H1 (cell line): ENCODE data around the gene HTR1B. TPM values are rescaled to one million over a fixed set of nuclear protein-coding genes. Genes with fewer than 3 reads are reported as not detected.

Experiments used
- CTCF ChIA-PET: fragments of 300-600 bp; sonication (Branson Sonifier 250); formaldehyde crosslinking; loops from one replicate; lab custom pipeline; 2021; ENCODE audit not compliant: partially characterized antibody; lab: Charles Lee
- POLR2A ChIA-PET: fragments of 300-600 bp; sonication (Branson Sonifier 250); formaldehyde crosslinking; loops from one replicate; lab custom pipeline; 2021; ENCODE audit warnings: inconsistent platforms; ENCODE audit not compliant: partially characterized antibody; lab: Charles Lee
- DNase-seq, 2 experiments: peaks; one replicate each; pipeline versions ENCODE4 v3.0.0 to v3.0.0-alpha.2; 2010 to 2022; ENCODE audit warnings: low spot score in 2 of 2, low read depth in 1 of 2, mixed read lengths in 1 of 2
- FAIRE-seq: peaks from 2 replicates; lab custom pipeline; 2011; peaks lifted over from hg19 to GRCh38; lab: Jason Lieb, UNC
- H2AFZ ChIP-seq: 2 replicates; pipeline ENCODE4 v1.8.1; 2012; ENCODE audit warnings: low read length, inconsistent platforms
- H2AK5ac ChIP-seq: 2 replicates; pipeline ENCODE4 v1.6.1; 2013; ENCODE audit warnings: low read depth, low read length
- H2BK120ac ChIP-seq: replicated peaks from 2 replicates; pipeline ENCODE3; 2013; ENCODE audit warnings: low read depth, low read length, inconsistent platforms
- H2BK12ac ChIP-seq: 2 replicates; pipeline ENCODE4 v1.6.1; 2013; ENCODE audit warnings: low read depth, low read length
- H2BK15ac ChIP-seq: 2 replicates; pipeline ENCODE4 v1.6.1; 2013; ENCODE audit warnings: low read length
- H2BK20ac ChIP-seq: 2 replicates; pipeline ENCODE4 v1.6.1; 2013; ENCODE audit warnings: low read length
- H2BK5ac ChIP-seq: 2 replicates; pipeline ENCODE4 v1.6.1; 2013; ENCODE audit warnings: low read depth, low read length
- H3K14ac ChIP-seq: 2 replicates; pipeline ENCODE4 v1.6.1; 2013; ENCODE audit warnings: inconsistent platforms; ENCODE audit not compliant: insufficient read length
- H3K18ac ChIP-seq: 2 replicates; pipeline ENCODE4 v1.6.1; 2013; ENCODE audit warnings: low read length; ENCODE audit errors: extremely low read depth
- H3K23ac ChIP-seq: 2 replicates; pipeline ENCODE4 v1.6.1; 2013; ENCODE audit warnings: inconsistent platforms; ENCODE audit not compliant: insufficient read length
- H3K23me2 ChIP-seq: 2 replicates; pipeline ENCODE4 v1.6.1; 2013; ENCODE audit warnings: low read depth, low read length
- H3K27ac ChIP-seq: 2 replicates; pipeline ENCODE4 v1.6.1; 2011; ENCODE audit warnings: low read depth, low read length, inconsistent platforms
- H3K27me3 ChIP-seq, 4 experiments: replicated peaks in 1 of 4; 1 replicate in 1 of 4; 2 replicates in 3 of 4; pipeline versions ENCODE4 v1.6.1 to v1.8.1; 2011 to 2013; ENCODE audit warnings: low read length in 3 of 4, mild to moderate bottlenecking in 3 of 4, inconsistent platforms in 2 of 4, mixed read lengths in 2 of 4, moderate library complexity in 1 of 4; ENCODE audit not compliant: control insufficient read depth in 3 of 4, insufficient read depth in 3 of 4; ENCODE audit errors: extremely low read depth in 1 of 4
- H3K36me3 ChIP-seq, 4 experiments: 2 replicates each; pipeline versions ENCODE4 v1.6.1 to v1.8.1; 2011 to 2013; ENCODE audit warnings: mild to moderate bottlenecking in 4 of 4, low read length in 3 of 4, moderate library complexity in 2 of 4, control low read depth in 1 of 4, inconsistent platforms in 1 of 4; ENCODE audit not compliant: insufficient read depth in 4 of 4, control insufficient read depth in 2 of 4
- H3K4ac ChIP-seq: replicated peaks from 2 replicates; pipeline ENCODE3; 2013; ENCODE audit warnings: low read length, low read depth, mixed read lengths, inconsistent platforms; ENCODE audit not compliant: insufficient read length
- H3K4me1 ChIP-seq, 4 experiments: replicated peaks in 1 of 4; 1 replicate in 1 of 4; 2 replicates in 3 of 4; pipeline versions ENCODE4 v1.6.1 to v1.8.1; 2011 to 2013; ENCODE audit warnings: low read length in 3 of 4, inconsistent platforms in 2 of 4, mixed read lengths in 1 of 4; ENCODE audit not compliant: insufficient read depth in 4 of 4, control insufficient read depth in 3 of 4
- H3K4me2 ChIP-seq, 2 experiments: 2 replicates each; pipeline versions ENCODE4 v1.6.1 to v1.8.1; 2011 to 2013; ENCODE audit warnings: low read depth in 2 of 2, low read length in 2 of 2, control low read depth in 1 of 2, inconsistent platforms in 1 of 2, mild to moderate bottlenecking in 1 of 2; ENCODE audit not compliant: insufficient read depth in 1 of 2
- H3K4me3 ChIP-seq, 4 experiments: fragments of 200-600, 300-600 bp in 1 of 4; sonication (generic), shearing (Covaris generic), sonication (Bioruptor Twin) in 1 of 4; 2 replicates each; pipeline versions ENCODE4 v1.5.1 to v1.8.1; 2011 to 2016; ENCODE audit warnings: low read length in 4 of 4, low read depth in 3 of 4, control low read depth in 2 of 4, inconsistent platforms in 2 of 4, mild to moderate bottlenecking in 2 of 4, mixed read lengths in 1 of 4, moderate library complexity in 1 of 4; ENCODE audit not compliant: insufficient read depth in 2 of 4; ENCODE audit errors: extremely low read depth in 1 of 4
- H3K56ac ChIP-seq: replicated peaks from 2 replicates; pipeline ENCODE3; 2013; ENCODE audit warnings: low read depth, mild to moderate bottlenecking, mixed read lengths, low read length, inconsistent platforms; ENCODE audit not compliant: insufficient read length
- H3K79me1 ChIP-seq: 2 replicates; pipeline ENCODE4 v1.6.1; 2013; ENCODE audit warnings: low read depth, low read length, control low read depth
- H3K79me2 ChIP-seq, 2 experiments: 2 replicates each; pipeline versions ENCODE4 v1.6.1 to v1.8.1; 2012 to 2013; ENCODE audit warnings: low read length in 2 of 2, mild to moderate bottlenecking in 2 of 2, inconsistent platforms in 1 of 2; ENCODE audit not compliant: insufficient read depth in 2 of 2, control insufficient read depth in 1 of 2
- H3K9ac ChIP-seq, 4 experiments: replicated peaks in 1 of 4; 1 replicate in 1 of 4; 2 replicates in 3 of 4; pipeline versions ENCODE4 v1.6.1 to v1.8.1; 2011 to 2013; ENCODE audit warnings: low read depth in 3 of 4, low read length in 3 of 4, control low read depth in 2 of 4, mild to moderate bottlenecking in 2 of 4, moderate library complexity in 2 of 4, inconsistent platforms in 1 of 4; ENCODE audit errors: extremely low read depth in 1 of 4
- H3K9me3 ChIP-seq, 2 experiments: 2 replicates each; pipeline versions ENCODE4 v1.6.1 to v1.8.1; 2012 to 2013; ENCODE audit warnings: mild to moderate bottlenecking in 2 of 2, moderate library complexity in 2 of 2, control low read depth in 1 of 2, inconsistent platforms in 1 of 2, low read depth in 1 of 2, low read length in 1 of 2, mixed read lengths in 1 of 2; ENCODE audit not compliant: insufficient read depth in 2 of 2
- H4K20me1 ChIP-seq, 2 experiments: replicated peaks in 1 of 2; 2 replicates each; pipeline versions ENCODE3 to v1.8.1; 2011 to 2013; ENCODE audit warnings: inconsistent platforms in 2 of 2, low read length in 2 of 2, mild to moderate bottlenecking in 1 of 2; ENCODE audit not compliant: insufficient read depth in 2 of 2, control insufficient read depth in 1 of 2
- H4K5ac ChIP-seq: 2 replicates; pipeline ENCODE4 v1.6.1; 2013; ENCODE audit warnings: low read length, low read depth, mixed read lengths, inconsistent platforms; ENCODE audit not compliant: insufficient read length
- H4K8ac ChIP-seq: 2 replicates; pipeline ENCODE4 v1.8.0; 2013; ENCODE audit warnings: mild to moderate bottlenecking, moderate library complexity, low read length, inconsistent platforms; ENCODE audit not compliant: insufficient read depth; ENCODE audit errors: extremely low read depth
- H4K91ac ChIP-seq: replicated peaks from 2 replicates; pipeline ENCODE3; 2013; ENCODE audit warnings: low read length, mixed read lengths, inconsistent platforms; ENCODE audit not compliant: insufficient read length
- ATF2 ChIP-seq: IDR thresholded peaks from 2 replicates; pipeline ENCODE4 v1.6.1; 2012; ENCODE audit warnings: low read length, inconsistent platforms
- BCL11A ChIP-seq, 2 experiments: IDR thresholded peaks; one replicate each; pipeline ENCODE4 v1.6.1; 2011; ENCODE audit warnings: low read depth in 2 of 2, low read length in 2 of 2, mild to moderate bottlenecking in 2 of 2
- EGR1 ChIP-seq: IDR thresholded peaks from 2 replicates; pipeline ENCODE4 v1.6.1; 2011; ENCODE audit warnings: low read depth, low read length, borderline replicate concordance
- GABPA ChIP-seq: IDR thresholded peaks from 2 replicates; pipeline ENCODE4 v1.6.1; 2011; ENCODE audit warnings: mild to moderate bottlenecking, low read length, moderate library complexity, borderline replicate concordance; ENCODE audit not compliant: insufficient read depth
- HDAC2 ChIP-seq, 2 experiments: fragments of 300-600 bp in 1 of 2; sonication (generic) in 1 of 2; IDR thresholded peaks; 2 replicates each; pipeline ENCODE4 v1.6.1; 2011 to 2012; ENCODE audit warnings: low read depth in 2 of 2, low read length in 2 of 2, mild to moderate bottlenecking in 2 of 2, moderate library complexity in 2 of 2, borderline replicate concordance in 1 of 2, inconsistent platforms in 1 of 2
- KDM5A ChIP-seq: fragments of 200-600 bp; IDR thresholded peaks from 2 replicates; pipeline ENCODE4 v1.7.1; 2012; ENCODE audit warnings: mild to moderate bottlenecking, low read length, inconsistent platforms, mixed read lengths
- POLR2AphosphoS5 ChIP-seq: IDR thresholded peaks from 2 replicates; pipeline ENCODE4 v1.6.1; 2011; ENCODE audit warnings: low read depth, low read length
- RBBP5 ChIP-seq: IDR thresholded peaks from 2 replicates; pipeline ENCODE4 v1.7.1; 2012; ENCODE audit warnings: low read depth, mild to moderate bottlenecking, inconsistent platforms, low read length, moderate library complexity, borderline replicate concordance
- RFX5 ChIP-seq: IDR thresholded peaks from 2 replicates; pipeline ENCODE4 v1.6.1; 2011; ENCODE audit warnings: low read depth, low read length, improper control_type of control experiment, borderline replicate concordance
- ZNF274 ChIP-seq: IDR thresholded peaks from 2 replicates; pipeline ENCODE4 v1.7.0; 2012; ENCODE audit warnings: low read length, borderline replicate concordance; ENCODE audit errors: extremely low read depth
- WGBS, 2 experiments: shearing (Covaris generic) in 1 of 2; methylation state at CpG; one replicate each; pipeline versions ENCODE4 v1.1.6 to v1.1.7; 2013 to 2015; ENCODE audit warnings: low lambda C conversion rate in 2 of 2, mixed read lengths in 2 of 2, inconsistent platforms in 1 of 2, low coverage in 1 of 2, missing lambda C conversion rate in 1 of 2; ENCODE audit not compliant: insufficient replicate concordance in 2 of 2, insufficient coverage in 1 of 2, insufficient read length in 1 of 2; ENCODE audit errors: extremely low coverage in 1 of 2, missing lambda C conversion rate in 1 of 2; 5-methylcytosine and 5-hydroxymethylcytosine counted together
- polyA plus RNA-seq, 7 experiments: library from polyadenylated mRNA; depleted of rRNA in 3 of 7; stranded (reverse) in 5 of 7; unstranded in 2 of 7; fragments of >200 nt in 5 of 7; fragments of 200-250 nt in 2 of 7; gene quantifications; 1 replicate in 5 of 7; 2 replicates in 1 of 7; 4 replicates in 1 of 7; pipeline versions ENCODE4 v1.2.1 to v1.2.3, GENCODE V29; 2011 to 2013; ENCODE audit warnings: missing spikeins in 2 of 7, mixed read lengths in 2 of 7
- total RNA-seq: library from RNA; stranded (reverse); fragmentation: NEBNext Ultra II Directional; extraction: Animal tissue kit (Norgen Biotek cat#: 25700); gene quantifications from 2 replicates; pipeline ENCODE4 v1.2.1, GENCODE V29; 2021

The HTR1B gene
- total and polyA plus RNA-seq, 2 of the 8 experiments (the other 6 are each of a cell fraction or from before 2014, with no cell fraction given), result 1.1 to 1.4 TPM

GRCh38 chr6:77474286-77474956 lies 11.1 kb upstream of the HTR1B start:
- H4K20me1 ChIP-seq, result no peaks in the 10 kb centered on the region
- no peak overlapping the region for H3K4me3 ChIP-seq
- no peaks in the 10 kb centered on the region for H3K9me3 ChIP-seq
- peak overlapping the region; percentile 29 for H4K91ac ChIP-seq
- H3K4me2 ChIP-seq, result no peak overlapping the region
- no peaks in the 10 kb centered on the region for H3K79me1 ChIP-seq
- H3K23me2 ChIP-seq, result no peaks in the 10 kb centered on the region
- H3K27me3 ChIP-seq, result no peaks in the 10 kb centered on the region
- no peak overlapping the region for H3K14ac ChIP-seq
- H3K36me3 ChIP-seq, result no peaks in the 10 kb centered on the region
- DNase-seq (no peak), FAIRE-seq (peak; percentile 57)
- H2AK5ac ChIP-seq, result no peak overlapping the region
- no peak overlapping the region for H3K27ac ChIP-seq
- POLR2A ChIA-PET, result interaction anchor here (0.8 kb wide), 1 partner anchor 10 kb away, joined by 3 read pairs; no protein-coding TSS in a partner anchor
- H3K4me1 ChIP-seq, result peaks cover 3 to 6% (median 4%) of the 10 kb centered on the region in 4 experiments; a peak in 5 of 7 replicates
- no peak overlapping the region for H2BK15ac ChIP-seq
- WGBS, 2 experiments, result 90% methylated on average over 7 of the region's 7 CpGs; no CpG with 5 or more reads in 1 of the 2 experiments
- no peak overlapping the region for H2BK5ac ChIP-seq
- no peak overlapping the region for H2BK12ac ChIP-seq
- no peak overlapping the region for H3K4ac ChIP-seq
- no peak overlapping the region for H3K18ac ChIP-seq
- H2BK120ac ChIP-seq, result no peak overlapping the region
- peak overlapping the region; percentile 18; the same call in 1 of the 2 replicates for H2AFZ ChIP-seq
- H3K56ac ChIP-seq, result no peak overlapping the region
- no peak overlapping the region for H4K8ac ChIP-seq
- H4K5ac ChIP-seq, result no peak overlapping the region
- CTCF ChIA-PET, result interaction anchor here (12.9 kb wide), 1 partner anchor 11 kb away, joined by 112 read pairs; the partner anchor contains the start of gene HTR1B
- H3K23ac ChIP-seq, result no peak overlapping the region
- H3K79me2 ChIP-seq, result no peaks in the 10 kb centered on the region
- no peak overlapping the region for H3K9ac ChIP-seq
- no peak overlapping the region for H2BK20ac ChIP-seq
- no peak for TF ChIP-seq ATF2
- TF ChIP-seq POLR2AphosphoS5, result no peak
- TF ChIP-seq RFX5, result no peak
- TF ChIP-seq BCL11A (IDR thresholded peaks at IDR 0.05; ENCODE audit: low read depth in 2 of 2, low read length in 2 of 2), result no peak
- no peak for TF ChIP-seq EGR1
- no peak for TF ChIP-seq ZNF274
- TF ChIP-seq KDM5A, result no peak
- TF ChIP-seq GABPA, result no peak
- TF ChIP-seq HDAC2 (IDR thresholded peaks at IDR 0.05; ENCODE audit: borderline replicate concordance in 1 of 2, low read depth in 2 of 2, low read length in 2 of 2), result no peak
- TF ChIP-seq RBBP5, result no peak
